CD14-positive monocyte (primary cell): Measurements from ENCODE around the gene B3GNT8. TPM values are rescaled to one million over a fixed set of nuclear protein-coding genes. Genes with fewer than 3 reads are reported as not detected.

Experiments used
- DNase-seq, 3 donors: peaks; one replicate each; pipeline ENCODE4 v3.0.0-alpha.2; 2011 to 2022
- H2AFZ ChIP-seq: 2 replicates; pipeline ENCODE4 v1.6.0; 2012; ENCODE audit warnings: mild to moderate bottlenecking, low read depth, low read length, inconsistent platforms; ENCODE audit not compliant: insufficient read depth, poor library complexity, severe bottlenecking
- H3K27ac ChIP-seq, 2 donors: 1 replicate in 1 of 2; 2 replicates in 1 of 2; pipeline ENCODE4 v1.5.1; 2012 to 2013; ENCODE audit warnings: low read length in 2 of 2, control low read depth in 1 of 2, inconsistent platforms in 1 of 2, low read depth in 1 of 2, mild to moderate bottlenecking in 1 of 2
- H3K27me3 ChIP-seq, 2 donors: one replicate each; pipeline versions ENCODE4 v1.6.0 to v1.6.1; 2011 to 2013; ENCODE audit warnings: low read length in 2 of 2; ENCODE audit not compliant: control insufficient read depth in 2 of 2, insufficient read depth in 2 of 2
- H3K36me3 ChIP-seq, 2 donors: replicated peaks in 1 of 2; 1 replicate in 1 of 2; 2 replicates in 1 of 2; pipeline versions ENCODE4 v1.5.1 to v1.6.1; 2012 to 2013; ENCODE audit warnings: low read length in 2 of 2, control low read depth in 1 of 2, inconsistent platforms in 1 of 2, mild to moderate bottlenecking in 1 of 2; ENCODE audit not compliant: insufficient read depth in 2 of 2, control insufficient read depth in 1 of 2
- H3K4me1 ChIP-seq, 2 donors: 1 replicate in 1 of 2; 2 replicates in 1 of 2; pipeline versions ENCODE4 v1.5.1 to v1.6.1; 2012 to 2013; ENCODE audit warnings: low read length in 2 of 2, control low read depth in 1 of 2, inconsistent platforms in 1 of 2, mild to moderate bottlenecking in 1 of 2, moderate library complexity in 1 of 2; ENCODE audit not compliant: insufficient read depth in 2 of 2, control insufficient read depth in 1 of 2
- H3K4me2 ChIP-seq: replicated peaks from 2 replicates; pipeline ENCODE3; 2012; ENCODE audit warnings: low read length, moderate library complexity, mild to moderate bottlenecking; ENCODE audit not compliant: poor library complexity, severe bottlenecking; ENCODE audit errors: extremely low read depth
- H3K4me3 ChIP-seq, 3 experiments: fragments of 200-600 bp in 1 of 3; sonication (generic) in 1 of 3; replicated peaks in 1 of 3; 1 replicate in 2 of 3; 2 replicates in 1 of 3; pipeline ENCODE4 v1.5.1; 2011 to 2013; ENCODE audit warnings: low read length in 3 of 3, mild to moderate bottlenecking in 3 of 3, control low read depth in 2 of 3, low read depth in 2 of 3, inconsistent platforms in 1 of 3, moderate library complexity in 1 of 3
- H3K79me2 ChIP-seq: 2 replicates; pipeline ENCODE4 v1.6.0; 2012; ENCODE audit warnings: mild to moderate bottlenecking, control low read depth, inconsistent platforms, low read length, moderate library complexity; ENCODE audit not compliant: insufficient read depth
- H3K9ac ChIP-seq: 2 replicates; pipeline ENCODE4 v1.6.0; 2017; ENCODE audit warnings: low read length, mild to moderate bottlenecking; ENCODE audit not compliant: insufficient read depth, poor library complexity, severe bottlenecking
- H3K9me3 ChIP-seq, 2 donors: replicated peaks in 1 of 2; 1 replicate in 1 of 2; 2 replicates in 1 of 2; pipeline versions ENCODE4 v1.5.1 to v1.6.1; 2012 to 2013; ENCODE audit warnings: low read length in 2 of 2, control low read depth in 1 of 2; ENCODE audit not compliant: control insufficient read depth in 1 of 2, insufficient read depth in 1 of 2
- H4K20me1 ChIP-seq: 2 replicates; pipeline ENCODE4 v1.6.0; 2012; ENCODE audit warnings: mild to moderate bottlenecking, low read length, control low read depth, moderate library complexity; ENCODE audit not compliant: insufficient read depth
- H3K27ac Mint-ChIP-seq, 7 donors: one replicate each; pipeline ENCODE4 v1.8.0; 2020; ENCODE audit warnings: mild to moderate bottlenecking in 7 of 7, mixed read lengths in 7 of 7, moderate library complexity in 6 of 7, inconsistent platforms in 2 of 7
- H3K27me3 Mint-ChIP-seq, 3 donors: one replicate each; pipeline ENCODE4 v1.8.0; 2021 to 2022; ENCODE audit warnings: low read depth in 3 of 3, mild to moderate bottlenecking in 3 of 3, mixed read lengths in 3 of 3, moderate library complexity in 3 of 3, inconsistent platforms in 1 of 3
- H3K36me3 Mint-ChIP-seq, 2 donors: one replicate each; pipeline ENCODE4 v1.8.0; 2020; ENCODE audit warnings: mixed read lengths in 2 of 2, inconsistent platforms in 1 of 2, mild to moderate bottlenecking in 1 of 2
- H3K4me1 Mint-ChIP-seq: one replicate; pipeline ENCODE4 v1.8.0; 2020; ENCODE audit warnings: mild to moderate bottlenecking, mixed read lengths
- H3K4me3 Mint-ChIP-seq, 2 donors: one replicate each; pipeline ENCODE4 v1.8.0; 2020; ENCODE audit warnings: mild to moderate bottlenecking in 2 of 2, mixed read lengths in 2 of 2, moderate library complexity in 1 of 2
- H3K9me3 Mint-ChIP-seq, 7 donors: one replicate each; pipeline ENCODE4 v1.8.0; 2020 to 2022; ENCODE audit warnings: mixed read lengths in 7 of 7, mild to moderate bottlenecking in 6 of 7, moderate library complexity in 6 of 7, inconsistent platforms in 2 of 7
- CTCF ChIP-seq: fragments of 200-600 bp; IDR thresholded peaks from one replicate; pipeline ENCODE4 v1.8.0; 2022; ENCODE audit warnings: antibody characterized with exemption, mild to moderate bottlenecking
- WGBS: methylation state at CpG from one replicate; pipeline ENCODE4 v1.1.5; 2013; ENCODE audit warnings: missing lambda C conversion rate; ENCODE audit not compliant: insufficient coverage; 5-methylcytosine and 5-hydroxymethylcytosine counted together
- intact Hi-C, 2 donors: fragments of 100-400 bp; cut with micrococcal nuclease; formaldehyde crosslinking; loops; one replicate each; pipeline versions ENCODE4 v1.15.0 to v1.15.1; 2023
- polyA plus RNA-seq, 3 donors: library from polyadenylated mRNA; depleted of rRNA in 1 of 3; unstranded in 2 of 3; stranded (reverse) in 1 of 3; fragments of 300-500 nt in 2 of 3; fragments of >200 nt in 1 of 3; fragmentation: Illumina TruSeq in 2 of 3; gene quantifications; 1 replicate in 2 of 3; 2 replicates in 1 of 3; pipeline ENCODE4 v1.2.3, GENCODE V29; 2012 to 2021

B3GNT8 gene
- polyA plus RNA-seq, 3 donors, result 2.9 to 18.9 (median 17.4) TPM

GRCh38 chr19:41405776-41406175 is 21.4 kb downstream of the B3GNT8 start:
- WGBS, result 100% methylated on average over 1 of the region's 6 CpGs
- Mint-ChIP-seq H3K27ac (peak overlapping the region in 4 of 7 donors; percentile 58 to 99 (median 66)), H3K4me3 (peak overlapping the region in 1 of 2 donors; percentile 46), H3K27me3 (peaks cover 0 to 2% (median 0%) of the 10 kb centered on the region in 3 donors), H3K36me3 (peaks cover 30 to 39% of the 10 kb centered on the region in 2 donors), H3K9me3 (peaks cover 0 to 3% (median 0%) of the 10 kb centered on the region in 7 donors), H3K4me1 (peaks cover 64% of the 10 kb centered on the region)
- Histone ChIP-seq H4K20me1 (peaks cover 7% of the 10 kb centered on the region), H3K4me3 (peak overlapping the region in 1 of 3 experiments; percentile 35), H3K4me1 (peaks cover 57 to 60% of the 10 kb centered on the region in 2 donors), H2AFZ (no peak overlapping the region), H3K9me3 (no peaks in the 10 kb centered on the region), H3K9ac (no peak overlapping the region), H3K27me3 (no peaks in the 10 kb centered on the region), H3K79me2 (peaks cover 70% of the 10 kb centered on the region), H3K27ac (peak overlapping the region; percentile 4 to 94), H3K36me3 (peaks cover 13 to 29% of the 10 kb centered on the region in 2 donors), H3K4me2 (peak overlapping the region; percentile 49)
- intact Hi-C loops, result no loop called here
- no peak for TF ChIP-seq CTCF
- DNase-seq, result no peak

GRCh38 chr19:41403181-41403970 is 23.8 kb downstream of the B3GNT8 start:
- no peak overlapping the region for H3K27ac ChIP-seq
- H3K36me3 ChIP-seq, result peaks cover 11 to 26% of the 10 kb centered on the region in 2 donors
- no peak overlapping the region for H3K9ac ChIP-seq
- no peak for DNase-seq
- no peak overlapping the region for H3K4me2 ChIP-seq
- H3K36me3 Mint-ChIP-seq, result peaks cover 20 to 41% of the 10 kb centered on the region in 2 donors
- intact Hi-C loops, result no loop called here
- peaks cover 78% of the 10 kb centered on the region for H3K79me2 ChIP-seq
- WGBS, result 94% methylated on average over 7 of the region's 12 CpGs
- peaks cover 43 to 44% of the 10 kb centered on the region in 2 donors for H3K4me1 ChIP-seq
- H3K27me3 Mint-ChIP-seq, result no peaks in the 10 kb centered on the region
- H2AFZ ChIP-seq, result no peak overlapping the region
- H3K9me3 ChIP-seq, result no peaks in the 10 kb centered on the region
- no peaks in the 10 kb centered on the region for H3K9me3 Mint-ChIP-seq
- peaks cover 54% of the 10 kb centered on the region for H3K4me1 Mint-ChIP-seq
- H3K27me3 ChIP-seq, result no peaks in the 10 kb centered on the region
- peak overlapping the region in 1 of 7 donors; percentile 37 for H3K27ac Mint-ChIP-seq
- no peak for TF ChIP-seq CTCF
- H4K20me1 ChIP-seq, result peaks cover 7% of the 10 kb centered on the region
- no peak overlapping the region for H3K4me3 ChIP-seq
- no peak overlapping the region for H3K4me3 Mint-ChIP-seq
